GM23338 (cell line): ENCODE data around the gene INPP5A. TPM values are rescaled to one million over a fixed set of nuclear protein-coding genes. Genes with fewer than 3 reads are reported as not detected.

Experiments used
- ATAC-seq: fragments of 200-7000 bp; cut with Tn5 transposase; 3 replicates; pipeline ENCODE4 v1.9.1; 2020
- DNase-seq: peaks from one replicate; pipeline ENCODE4 v3.0.0-alpha.2; 2015; ENCODE audit warnings: low spot score
- H2AFZ ChIP-seq: fragments of 200-600 bp; sonication (generic); 2 replicates; pipeline ENCODE4 v1.8.0; 2016; ENCODE audit warnings: antibody characterized with exemption, mild to moderate bottlenecking, moderate library complexity
- H3F3A ChIP-seq: fragments of 200-600 bp; sonication (generic); replicated peaks from 2 replicates; pipeline ENCODE4 v1.8.0; 2017; ENCODE audit warnings: antibody characterized with exemption, mixed run types, low read depth
- H3K27ac ChIP-seq: fragments of 200-600 bp; sonication (generic); 2 replicates; pipeline ENCODE4 v1.6.1; 2016; ENCODE audit warnings: low read depth
- H3K27me3 ChIP-seq: fragments of 200-600 bp; sonication (generic); 2 replicates; pipeline ENCODE4 v1.8.0; 2016; ENCODE audit warnings: mild to moderate bottlenecking, mixed run types, moderate library complexity; ENCODE audit not compliant: insufficient read depth
- H3K36me3 ChIP-seq: fragments of 200-600 bp; sonication (generic); 2 replicates; pipeline ENCODE4 v1.8.0; 2016; ENCODE audit warnings: mild to moderate bottlenecking; ENCODE audit not compliant: insufficient read depth
- H3K4me1 ChIP-seq: fragments of 200-600 bp; sonication (generic); 2 replicates; pipeline ENCODE4 v1.8.0; 2016; ENCODE audit warnings: mild to moderate bottlenecking, moderate library complexity; ENCODE audit not compliant: insufficient read depth
- H3K4me2 ChIP-seq: fragments of 200-600 bp; sonication (generic); 2 replicates; pipeline ENCODE4 v1.7.1; 2017; ENCODE audit warnings: mixed run types
- H3K4me3 ChIP-seq: fragments of 200-600 bp; sonication (generic); 2 replicates; pipeline ENCODE4 v1.6.1; 2016; ENCODE audit warnings: mixed run types
- H3K79me2 ChIP-seq: fragments of 200-600 bp; sonication (generic); replicated peaks from 2 replicates; pipeline ENCODE4 v1.8.0; 2017; ENCODE audit warnings: mild to moderate bottlenecking; ENCODE audit not compliant: insufficient read depth
- H3K9me2 ChIP-seq: fragments of 200-600 bp; sonication (generic); 2 replicates; pipeline ENCODE4 v1.8.0; 2017; ENCODE audit not compliant: insufficient read depth
- H4K20me1 ChIP-seq: fragments of 200-600 bp; sonication (generic); replicated peaks from 2 replicates; pipeline ENCODE4 v1.8.0; 2017; ENCODE audit warnings: mild to moderate bottlenecking; ENCODE audit not compliant: insufficient read depth
- H3K27ac Mint-ChIP-seq: 2 replicates; pipeline ENCODE4 v1.8.0; 2020; ENCODE audit warnings: inconsistent platforms, mild to moderate bottlenecking, moderate library complexity, mixed read lengths
- H3K27me3 Mint-ChIP-seq: 3 replicates; pipeline ENCODE4 v1.8.0; 2022; ENCODE audit warnings: low read depth, mild to moderate bottlenecking, moderate library complexity, mixed read lengths, inconsistent platforms; ENCODE audit not compliant: insufficient read depth, poor library complexity
- H3K36me3 Mint-ChIP-seq: 3 replicates; pipeline ENCODE4 v1.8.0; 2021; ENCODE audit warnings: low read depth, mild to moderate bottlenecking, inconsistent platforms, moderate library complexity, mixed read lengths
- H3K4me1 Mint-ChIP-seq: 3 replicates; pipeline ENCODE4 v1.8.0; 2020; ENCODE audit warnings: mild to moderate bottlenecking, inconsistent platforms, mixed read lengths
- H3K4me3 Mint-ChIP-seq: 3 replicates; pipeline ENCODE4 v1.8.0; 2021; ENCODE audit warnings: moderate library complexity, mild to moderate bottlenecking, inconsistent platforms, mixed read lengths
- H3K9me3 Mint-ChIP-seq: 3 replicates; pipeline ENCODE4 v1.8.0; 2020; ENCODE audit warnings: moderate library complexity, mild to moderate bottlenecking, inconsistent platforms, mixed read lengths
- CREB1 ChIP-seq: fragments of 250-450 bp; sonication (Bioruptor Pico); IDR thresholded peaks from 2 replicates; pipeline ENCODE4 v1.5.0; 2020; ENCODE audit warnings: low read depth, mild to moderate bottlenecking, moderate library complexity
- ETS1 ChIP-seq: IDR thresholded peaks from 2 replicates; pipeline ENCODE4 v1.6.1; 2016; ENCODE audit warnings: antibody characterized with exemption
- EZH2 ChIP-seq: fragments of 200-600 bp; sonication (generic); IDR thresholded peaks from one replicate; pipeline ENCODE4 v1.8.0; 2017; ENCODE audit warnings: antibody characterized with exemption, mild to moderate bottlenecking, low read depth; ENCODE audit not compliant: unreplicated experiment
- EZH2phosphoT487 ChIP-seq: fragments of 200-600 bp; sonication (generic); IDR thresholded peaks from one replicate; pipeline ENCODE4 v1.8.1; 2018; ENCODE audit warnings: antibody characterized with exemption; ENCODE audit not compliant: unreplicated experiment
- JUNB ChIP-seq: IDR thresholded peaks from one replicate; pipeline ENCODE4 v1.6.1; 2016; ENCODE audit warnings: antibody characterized with exemption; ENCODE audit not compliant: unreplicated experiment
- NANOG ChIP-seq: IDR thresholded peaks from 2 replicates; pipeline ENCODE4 v1.6.1; 2016; ENCODE audit warnings: antibody characterized with exemption, borderline replicate concordance
- STAT1 ChIP-seq: IDR thresholded peaks from one replicate; pipeline ENCODE4 v1.6.1; 2016; ENCODE audit warnings: antibody characterized with exemption; ENCODE audit not compliant: unreplicated experiment
- ZNF331 ChIP-seq: fragments of 250-450 bp; sonication (Bioruptor Pico); IDR thresholded peaks from 2 replicates; pipeline ENCODE4 v1.5.0; 2020; ENCODE audit warnings: low read depth, mild to moderate bottlenecking, moderate library complexity
- ZNF462 ChIP-seq: fragments of 250-450 bp; sonication (Bioruptor Pico); IDR thresholded peaks from 2 replicates; pipeline ENCODE4 v1.5.0; 2020; ENCODE audit warnings: mild to moderate bottlenecking, moderate library complexity
- polyA plus RNA-seq: library from polyadenylated mRNA; unstranded; fragments of >200 nt; fragmentation: Nextera tagmentation; extraction: Ambion mirVana; gene quantifications from 2 replicates; pipeline ENCODE4 v1.2.1, GENCODE V29; 2016
- total RNA-seq: library from RNA; depleted of rRNA; stranded (reverse); fragments of >200 nt; shearing (Covaris generic); gene quantifications from 2 replicates; pipeline ENCODE4 v1.2.3, GENCODE V29; 2014
- TF ChIP-seq, protein P1 (sequence below): IDR thresholded peaks from one replicate; pipeline ENCODE4 v1.6.1; 2018; ENCODE audit warnings: antibody characterized with exemption; ENCODE audit not compliant: unreplicated experiment
- TF ChIP-seq, protein P2 (sequence below), 2 experiments: fragments of 200-600 bp in 1 of 2; sonication (generic) in 1 of 2; conservative IDR thresholded peaks; 2 replicates each; pipeline versions ENCODE4 v1.5.1 to v1.6.1; 2016 to 2017; ENCODE audit warnings: antibody characterized with exemption in 2 of 2, low read depth in 2 of 2, mild to moderate bottlenecking in 2 of 2, moderate library complexity in 1 of 2

Gene INPP5A
- total and polyA plus RNA-seq, 2 experiments from 2014 or later: 5.9 to 40.6 TPM

DNA sequence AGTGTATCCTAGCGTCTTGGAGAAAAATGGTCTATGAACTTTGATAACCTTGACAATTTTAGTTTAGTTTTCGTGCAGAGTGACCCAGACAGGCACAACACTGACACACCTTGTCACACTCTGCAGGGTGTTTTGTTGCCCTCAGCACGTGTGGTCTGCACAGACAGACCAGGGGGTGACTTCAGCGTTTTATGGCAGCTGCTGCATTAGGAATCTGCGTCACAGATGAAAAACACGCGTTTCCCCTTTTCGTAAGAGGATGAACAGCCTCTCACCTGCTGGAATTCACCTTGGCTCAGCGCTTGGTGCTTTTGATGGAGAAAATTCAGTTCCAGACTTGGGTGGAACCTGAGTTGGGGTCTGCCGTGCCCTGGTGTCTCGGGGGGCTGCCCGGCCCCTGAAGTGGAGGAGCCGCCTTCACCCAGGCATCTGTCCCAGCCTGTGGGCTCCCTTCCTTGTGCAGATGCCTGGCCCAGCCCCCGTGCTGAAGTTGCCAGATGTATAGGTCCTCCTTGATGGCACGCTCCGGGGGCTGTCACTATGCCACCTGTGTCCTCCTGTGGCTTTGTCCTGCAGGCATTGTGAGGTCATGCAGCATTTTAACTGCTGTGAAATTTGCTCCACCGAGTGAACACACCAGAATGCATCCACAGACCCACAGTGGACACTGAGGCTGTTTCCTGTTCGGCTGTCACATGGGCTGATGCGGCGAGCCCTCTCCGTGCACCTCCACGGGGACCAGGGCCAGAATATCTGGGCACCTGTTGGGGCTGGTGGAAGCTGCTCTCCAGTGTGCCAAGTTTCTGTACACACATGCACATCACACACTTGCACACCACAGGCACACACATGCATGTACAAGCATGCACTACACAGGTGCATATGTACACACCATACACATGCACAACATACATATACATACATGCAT, 18.3 kb downstream of the INPP5A start:
- DNase-seq (no peak), ATAC-seq (no peak)
- H3F3A ChIP-seq: no peaks in the 10 kb centered on the region
- no peaks in the 10 kb centered on the region for H3K27me3 ChIP-seq
- H3K9me3 Mint-ChIP-seq: no peaks in the 10 kb centered on the region
- H3K4me2 ChIP-seq: no peak overlapping the region
- H3K4me1 Mint-ChIP-seq: peaks cover 7% of the 10 kb centered on the region; the same call in 2 of the 3 replicates
- no peak overlapping the region for H2AFZ ChIP-seq
- no peaks in the 10 kb centered on the region for H3K9me2 ChIP-seq
- no peaks in the 10 kb centered on the region for H3K36me3 ChIP-seq
- no peak overlapping the region for H3K4me3 Mint-ChIP-seq
- peaks cover 1% of the 10 kb centered on the region for H3K27me3 Mint-ChIP-seq
- H3K4me3 ChIP-seq: no peak overlapping the region
- no peak overlapping the region for H3K27ac Mint-ChIP-seq
- peaks cover 11% of the 10 kb centered on the region; the same call in 1 of the 2 replicates for H4K20me1 ChIP-seq
- H3K27ac ChIP-seq: no peak overlapping the region
- peaks cover 24% of the 10 kb centered on the region for H3K79me2 ChIP-seq
- H3K4me1 ChIP-seq: no peaks in the 10 kb centered on the region
- no peaks in the 10 kb centered on the region for H3K36me3 Mint-ChIP-seq
- TF ChIP-seq EZH2: no peak
- TF ChIP-seq EZH2phosphoT487: no peak
- no peak for TF ChIP-seq CREB1 (CRISPR knock-in tag)
- TF ChIP-seq ZNF462: no peak
- no peak for TF ChIP-seq ZNF331 (CRISPR knock-in tag)
- TF ChIP-seq ETS1: no peak
- TF ChIP-seq NANOG: no peak
- no peak for TF ChIP-seq JUNB
- TF ChIP-seq STAT1: no peak
- TF ChIP-seq, protein P1, sequence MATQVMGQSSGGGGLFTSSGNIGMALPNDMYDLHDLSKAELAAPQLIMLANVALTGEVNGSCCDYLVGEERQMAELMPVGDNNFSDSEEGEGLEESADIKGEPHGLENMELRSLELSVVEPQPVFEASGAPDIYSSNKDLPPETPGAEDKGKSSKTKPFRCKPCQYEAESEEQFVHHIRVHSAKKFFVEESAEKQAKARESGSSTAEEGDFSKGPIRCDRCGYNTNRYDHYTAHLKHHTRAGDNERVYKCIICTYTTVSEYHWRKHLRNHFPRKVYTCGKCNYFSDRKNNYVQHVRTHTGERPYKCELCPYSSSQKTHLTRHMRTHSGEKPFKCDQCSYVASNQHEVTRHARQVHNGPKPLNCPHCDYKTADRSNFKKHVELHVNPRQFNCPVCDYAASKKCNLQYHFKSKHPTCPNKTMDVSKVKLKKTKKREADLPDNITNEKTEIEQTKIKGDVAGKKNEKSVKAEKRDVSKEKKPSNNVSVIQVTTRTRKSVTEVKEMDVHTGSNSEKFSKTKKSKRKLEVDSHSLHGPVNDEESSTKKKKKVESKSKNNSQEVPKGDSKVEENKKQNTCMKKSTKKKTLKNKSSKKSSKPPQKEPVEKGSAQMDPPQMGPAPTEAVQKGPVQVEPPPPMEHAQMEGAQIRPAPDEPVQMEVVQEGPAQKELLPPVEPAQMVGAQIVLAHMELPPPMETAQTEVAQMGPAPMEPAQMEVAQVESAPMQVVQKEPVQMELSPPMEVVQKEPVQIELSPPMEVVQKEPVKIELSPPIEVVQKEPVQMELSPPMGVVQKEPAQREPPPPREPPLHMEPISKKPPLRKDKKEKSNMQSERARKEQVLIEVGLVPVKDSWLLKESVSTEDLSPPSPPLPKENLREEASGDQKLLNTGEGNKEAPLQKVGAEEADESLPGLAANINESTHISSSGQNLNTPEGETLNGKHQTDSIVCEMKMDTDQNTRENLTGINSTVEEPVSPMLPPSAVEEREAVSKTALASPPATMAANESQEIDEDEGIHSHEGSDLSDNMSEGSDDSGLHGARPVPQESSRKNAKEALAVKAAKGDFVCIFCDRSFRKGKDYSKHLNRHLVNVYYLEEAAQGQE: no peak
- TF ChIP-seq, protein P2, sequence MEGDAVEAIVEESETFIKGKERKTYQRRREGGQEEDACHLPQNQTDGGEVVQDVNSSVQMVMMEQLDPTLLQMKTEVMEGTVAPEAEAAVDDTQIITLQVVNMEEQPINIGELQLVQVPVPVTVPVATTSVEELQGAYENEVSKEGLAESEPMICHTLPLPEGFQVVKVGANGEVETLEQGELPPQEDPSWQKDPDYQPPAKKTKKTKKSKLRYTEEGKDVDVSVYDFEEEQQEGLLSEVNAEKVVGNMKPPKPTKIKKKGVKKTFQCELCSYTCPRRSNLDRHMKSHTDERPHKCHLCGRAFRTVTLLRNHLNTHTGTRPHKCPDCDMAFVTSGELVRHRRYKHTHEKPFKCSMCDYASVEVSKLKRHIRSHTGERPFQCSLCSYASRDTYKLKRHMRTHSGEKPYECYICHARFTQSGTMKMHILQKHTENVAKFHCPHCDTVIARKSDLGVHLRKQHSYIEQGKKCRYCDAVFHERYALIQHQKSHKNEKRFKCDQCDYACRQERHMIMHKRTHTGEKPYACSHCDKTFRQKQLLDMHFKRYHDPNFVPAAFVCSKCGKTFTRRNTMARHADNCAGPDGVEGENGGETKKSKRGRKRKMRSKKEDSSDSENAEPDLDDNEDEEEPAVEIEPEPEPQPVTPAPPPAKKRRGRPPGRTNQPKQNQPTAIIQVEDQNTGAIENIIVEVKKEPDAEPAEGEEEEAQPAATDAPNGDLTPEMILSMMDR (conservative IDR thresholded peaks at IDR 0.05; ENCODE audit: low read depth in 2 of 2): no peak
